ENCODE data around the gene EPC1. TPM values are rescaled to one million over a fixed set of nuclear protein-coding genes. Genes with fewer than 3 reads are reported as not detected.

Gene EPC1
- total RNA-seq, 1 donor from 2014 or later: 22.9 TPM

GRCh38 chr10:32308027-32308603 is 38.8 kb downstream of the EPC1 start:
- Histone ChIP-seq H3K4me3 (ENCODE audit: low read depth, low read length) (no peak overlapping the region), H3K27me3 (ENCODE audit: control insufficient read depth, insufficient read depth, low read length) (no peaks in the 10 kb centered on the region), H3K36me3 (ENCODE audit: control insufficient read depth, insufficient read depth, low read length) (no peaks in the 10 kb centered on the region)
- TF ChIP-seq, protein P1, sequence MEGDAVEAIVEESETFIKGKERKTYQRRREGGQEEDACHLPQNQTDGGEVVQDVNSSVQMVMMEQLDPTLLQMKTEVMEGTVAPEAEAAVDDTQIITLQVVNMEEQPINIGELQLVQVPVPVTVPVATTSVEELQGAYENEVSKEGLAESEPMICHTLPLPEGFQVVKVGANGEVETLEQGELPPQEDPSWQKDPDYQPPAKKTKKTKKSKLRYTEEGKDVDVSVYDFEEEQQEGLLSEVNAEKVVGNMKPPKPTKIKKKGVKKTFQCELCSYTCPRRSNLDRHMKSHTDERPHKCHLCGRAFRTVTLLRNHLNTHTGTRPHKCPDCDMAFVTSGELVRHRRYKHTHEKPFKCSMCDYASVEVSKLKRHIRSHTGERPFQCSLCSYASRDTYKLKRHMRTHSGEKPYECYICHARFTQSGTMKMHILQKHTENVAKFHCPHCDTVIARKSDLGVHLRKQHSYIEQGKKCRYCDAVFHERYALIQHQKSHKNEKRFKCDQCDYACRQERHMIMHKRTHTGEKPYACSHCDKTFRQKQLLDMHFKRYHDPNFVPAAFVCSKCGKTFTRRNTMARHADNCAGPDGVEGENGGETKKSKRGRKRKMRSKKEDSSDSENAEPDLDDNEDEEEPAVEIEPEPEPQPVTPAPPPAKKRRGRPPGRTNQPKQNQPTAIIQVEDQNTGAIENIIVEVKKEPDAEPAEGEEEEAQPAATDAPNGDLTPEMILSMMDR (IDR thresholded peaks at IDR 0.05; ENCODE audit: insufficient read depth, low read length, poor library complexity, severe bottlenecking): no peak
- DNase-seq (ENCODE audit: low read depth): no peak

GRCh38 chr10:32307609-32308008 is 39.3 kb downstream of the EPC1 start:
- no peak for DNase-seq (ENCODE audit: low read depth)
- no peaks in the 10 kb centered on the region for H3K27me3 ChIP-seq (ENCODE audit: control insufficient read depth, insufficient read depth, low read length)
- H3K36me3 ChIP-seq (ENCODE audit: control insufficient read depth, insufficient read depth, low read length): no peaks in the 10 kb centered on the region
- TF ChIP-seq, protein P1 (IDR thresholded peaks at IDR 0.05; ENCODE audit: insufficient read depth, low read length, poor library complexity, severe bottlenecking): no peak
- H3K4me3 ChIP-seq (ENCODE audit: low read depth, low read length): no peak overlapping the region

- no peaks in the 10 kb centered on the region for H3K36me3 ChIP-seq (ENCODE audit: control insufficient read depth, insufficient read depth, low read length)
- TF ChIP-seq, protein P1 (IDR thresholded peaks at IDR 0.05; ENCODE audit: insufficient read depth, low read length, poor library complexity, severe bottlenecking): no peak
- DNase-seq (ENCODE audit: low read depth): no peak
These were observed 47.5 kb downstream of the EPC1 start for GRCh38 chr10:32299354-32299980.

DNA sequence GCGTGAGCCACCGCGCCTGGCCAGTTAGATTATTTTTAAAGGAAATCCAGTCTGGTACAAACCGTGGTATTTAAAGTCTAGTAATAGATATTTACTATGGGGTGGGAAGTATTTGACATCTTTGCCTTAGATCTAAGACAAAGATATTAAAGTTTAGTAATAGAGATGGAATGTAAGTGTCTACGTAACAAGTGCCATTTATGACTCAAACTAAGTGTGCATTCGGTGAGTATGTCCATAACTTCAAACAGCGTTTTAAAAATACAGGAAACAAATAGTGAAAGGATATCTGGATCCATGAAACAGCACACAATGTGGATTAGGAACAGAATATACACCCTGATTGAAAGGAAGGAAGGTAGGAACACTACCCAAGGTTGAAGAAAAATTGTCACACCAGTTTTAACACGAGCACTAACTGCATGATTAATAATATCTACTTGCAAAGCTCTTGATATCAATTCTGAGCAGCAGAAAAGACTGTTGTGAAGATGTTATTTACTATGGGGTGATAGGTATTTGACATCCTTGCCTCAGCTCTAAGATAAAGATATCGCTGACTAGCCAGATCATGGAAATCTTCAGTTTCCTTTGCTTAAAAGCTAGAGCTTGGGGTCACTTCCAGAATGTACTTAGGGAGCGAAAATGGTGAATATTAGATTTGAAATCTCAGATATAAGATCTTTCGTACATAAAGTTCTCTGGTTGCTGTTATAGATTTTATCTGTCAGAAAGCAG is 48.7 kb downstream of the EPC1 start:
- DNase-seq (ENCODE audit: low read depth): peak; percentile 19
- TF ChIP-seq, protein P1 (IDR thresholded peaks at IDR 0.05; ENCODE audit: insufficient read depth, low read length, poor library complexity, severe bottlenecking): no peak
- no peak overlapping the region for H3K4me3 ChIP-seq (ENCODE audit: low read depth, low read length)
- H3K27me3 ChIP-seq (ENCODE audit: control insufficient read depth, insufficient read depth, low read length): no peaks in the 10 kb centered on the region
- H3K36me3 ChIP-seq (ENCODE audit: control insufficient read depth, insufficient read depth, low read length): no peaks in the 10 kb centered on the region

More at GRCh38 chr10:32299354-32299980, 47.5 kb downstream of the EPC1 start:
- Histone ChIP-seq H3K27me3 (ENCODE audit: control insufficient read depth, insufficient read depth, low read length) (no peaks in the 10 kb centered on the region), H3K4me3 (ENCODE audit: low read depth, low read length) (no peak overlapping the region)

- Histone ChIP-seq H3K36me3 (ENCODE audit: control insufficient read depth, insufficient read depth, low read length) (no peaks in the 10 kb centered on the region), H3K4me3 (ENCODE audit: low read depth, low read length) (no peak overlapping the region), H3K27me3 (ENCODE audit: control insufficient read depth, insufficient read depth, low read length) (no peaks in the 10 kb centered on the region)
- TF ChIP-seq, protein P1 (IDR thresholded peaks at IDR 0.05; ENCODE audit: insufficient read depth, low read length, poor library complexity, severe bottlenecking): no peak
- DNase-seq (ENCODE audit: low read depth): no peak
These were observed 51.9 kb downstream of the EPC1 start for GRCh38 chr10:32295027-32295426.
